WTC11 (cell line): ENCODE results near the gene PXN. TPM values are rescaled to one million over a fixed set of nuclear protein-coding genes. Genes with fewer than 3 reads are reported as not detected.

Source experiments
- ATAC-seq: fragments of 200-7000 bp; cut with Tn5 transposase; 2 replicates; pipeline ENCODE4 v1.10.0; 2021; ENCODE audit warnings: mild to moderate bottlenecking, moderate library complexity
- CTCF ChIA-PET: fragments of 300-600 bp; sonication (Branson Sonifier 250); formaldehyde crosslinking; loops from one replicate; lab custom pipeline; 2021; ENCODE audit warnings: antibody characterized with exemption; lab: Charles Lee
- POLR2A ChIA-PET: fragments of 350-600 bp; sonication (Branson Sonifier 250); formaldehyde crosslinking; loops from one replicate; lab custom pipeline; 2021; ENCODE audit warnings: antibody characterized with exemption; lab: Charles Lee
- DNase-seq: peaks from one replicate; pipeline ENCODE4 v3.0.0; 2021; ENCODE audit warnings: low spot score
- H3K27ac Mint-ChIP-seq: 2 replicates; pipeline ENCODE4 v1.8.0; 2021; ENCODE audit warnings: mixed read lengths
- H3K27me3 Mint-ChIP-seq: 2 replicates; pipeline ENCODE4 v1.8.0; 2021; ENCODE audit warnings: low read depth, mild to moderate bottlenecking, moderate library complexity, mixed read lengths
- H3K36me3 Mint-ChIP-seq: 2 replicates; pipeline ENCODE4 v1.8.0; 2021; ENCODE audit warnings: mixed read lengths
- H3K4me1 Mint-ChIP-seq: 2 replicates; pipeline ENCODE4 v1.8.0; 2022; ENCODE audit warnings: mixed read lengths
- H3K4me3 Mint-ChIP-seq: 2 replicates; pipeline ENCODE4 v1.8.0; 2021; ENCODE audit warnings: mild to moderate bottlenecking, moderate library complexity, mixed read lengths
- H3K9me3 Mint-ChIP-seq: 2 replicates; pipeline ENCODE4 v1.8.0; 2021; ENCODE audit warnings: mixed read lengths
- MXD4 ChIP-seq: fragments of 250-450 bp; sonication (Bioruptor Pico); IDR thresholded peaks from 2 replicates; pipeline ENCODE4 v1.8.0; 2021; ENCODE audit warnings: mild to moderate bottlenecking, moderate library complexity, borderline replicate concordance
- NFYB ChIP-seq: sonication (generic); formaldehyde crosslinking; conservative IDR thresholded peaks from 2 replicates; pipeline ENCODE4 v1.8.0; 2022; ENCODE audit warnings: low read depth, missing genetic modification reagents
- NR3C1 ChIP-seq: sonication (generic); formaldehyde crosslinking; conservative IDR thresholded peaks from 2 replicates; pipeline ENCODE4 v1.8.1; 2023; ENCODE audit warnings: low read depth, mild to moderate bottlenecking, missing genetic modification reagents
- RORB ChIP-seq: fragments of 250-450 bp; sonication (Bioruptor Pico); IDR thresholded peaks from 2 replicates; pipeline ENCODE4 v1.9.0; 2021; ENCODE audit warnings: mild to moderate bottlenecking
- SP1 ChIP-seq: sonication (generic); formaldehyde crosslinking; conservative IDR thresholded peaks from 2 replicates; pipeline ENCODE4 v1.8.1; 2022; ENCODE audit warnings: missing genetic modification reagents
- ZNF121 ChIP-seq: sonication (generic); formaldehyde crosslinking; IDR thresholded peaks from 2 replicates; pipeline ENCODE4 v1.8.0; 2023; ENCODE audit warnings: missing genetic modification reagents
- ZNF138 ChIP-seq: sonication (generic); formaldehyde crosslinking; conservative IDR thresholded peaks from 2 replicates; pipeline ENCODE4 v1.8.1; 2022; ENCODE audit warnings: mild to moderate bottlenecking, moderate library complexity, missing genetic modification reagents
- total RNA-seq: library from RNA; stranded (reverse); gene quantifications from 3 replicates; pipeline ENCODE4 v1.2.3, GENCODE V29; 2021
- TF ChIP-seq, protein P1 (sequence below): sonication (generic); formaldehyde crosslinking; IDR thresholded peaks from 2 replicates; pipeline ENCODE4 v1.8.1; 2023; ENCODE audit warnings: mild to moderate bottlenecking, missing genetic modification reagents
- TF ChIP-seq, protein P2 (sequence below): fragments of 250-450 bp; sonication (Bioruptor Pico); conservative IDR thresholded peaks from 2 replicates; pipeline ENCODE4 v1.9.0; 2021; ENCODE audit warnings: mild to moderate bottlenecking
- TF ChIP-seq, protein P3 (sequence below): sonication (generic); formaldehyde crosslinking; IDR thresholded peaks from 2 replicates; pipeline ENCODE4 v1.8.0; 2023; ENCODE audit warnings: mild to moderate bottlenecking, missing genetic modification reagents
- TF ChIP-seq, protein P4 (sequence below): sonication (generic); formaldehyde crosslinking; IDR thresholded peaks from 2 replicates; pipeline ENCODE4 v1.8.1; 2022; ENCODE audit warnings: mild to moderate bottlenecking, missing genetic modification reagents, moderate library complexity, borderline replicate concordance
- TF ChIP-seq, protein P5 (sequence below): sonication (generic); formaldehyde crosslinking; IDR thresholded peaks from 2 replicates; pipeline ENCODE4 v1.8.0; 2022; ENCODE audit warnings: mild to moderate bottlenecking, missing genetic modification reagents
- TF ChIP-seq, protein P6 (sequence below): sonication (generic); formaldehyde crosslinking; IDR thresholded peaks from 2 replicates; pipeline ENCODE4 v1.8.1; 2023; ENCODE audit warnings: mild to moderate bottlenecking, moderate library complexity, missing genetic modification reagents
- TF ChIP-seq, protein P7 (sequence below): sonication (generic); formaldehyde crosslinking; IDR thresholded peaks from 2 replicates; pipeline ENCODE4 v1.8.1; 2023; ENCODE audit warnings: mild to moderate bottlenecking, missing genetic modification reagents, moderate library complexity
- TF ChIP-seq, protein P8 (sequence below): sonication (generic); formaldehyde crosslinking; IDR thresholded peaks from 2 replicates; pipeline ENCODE4 v1.8.1; 2023; ENCODE audit warnings: mild to moderate bottlenecking, missing genetic modification reagents, borderline replicate concordance
- TF ChIP-seq, protein P9 (sequence below): fragments of 250-450 bp; sonication (Bioruptor Pico); IDR thresholded peaks from 2 replicates; pipeline ENCODE4 v2.1.2; 2022; ENCODE audit warnings: mild to moderate bottlenecking, moderate library complexity
- TF ChIP-seq, protein P10 (sequence below): sonication (generic); formaldehyde crosslinking; IDR thresholded peaks from 2 replicates; pipeline ENCODE4 v1.8.1; 2023; ENCODE audit warnings: mild to moderate bottlenecking, missing genetic modification reagents, moderate library complexity

PXN gene
- total RNA-seq, 1 experiment from 2014 or later = 132 TPM

DNA sequence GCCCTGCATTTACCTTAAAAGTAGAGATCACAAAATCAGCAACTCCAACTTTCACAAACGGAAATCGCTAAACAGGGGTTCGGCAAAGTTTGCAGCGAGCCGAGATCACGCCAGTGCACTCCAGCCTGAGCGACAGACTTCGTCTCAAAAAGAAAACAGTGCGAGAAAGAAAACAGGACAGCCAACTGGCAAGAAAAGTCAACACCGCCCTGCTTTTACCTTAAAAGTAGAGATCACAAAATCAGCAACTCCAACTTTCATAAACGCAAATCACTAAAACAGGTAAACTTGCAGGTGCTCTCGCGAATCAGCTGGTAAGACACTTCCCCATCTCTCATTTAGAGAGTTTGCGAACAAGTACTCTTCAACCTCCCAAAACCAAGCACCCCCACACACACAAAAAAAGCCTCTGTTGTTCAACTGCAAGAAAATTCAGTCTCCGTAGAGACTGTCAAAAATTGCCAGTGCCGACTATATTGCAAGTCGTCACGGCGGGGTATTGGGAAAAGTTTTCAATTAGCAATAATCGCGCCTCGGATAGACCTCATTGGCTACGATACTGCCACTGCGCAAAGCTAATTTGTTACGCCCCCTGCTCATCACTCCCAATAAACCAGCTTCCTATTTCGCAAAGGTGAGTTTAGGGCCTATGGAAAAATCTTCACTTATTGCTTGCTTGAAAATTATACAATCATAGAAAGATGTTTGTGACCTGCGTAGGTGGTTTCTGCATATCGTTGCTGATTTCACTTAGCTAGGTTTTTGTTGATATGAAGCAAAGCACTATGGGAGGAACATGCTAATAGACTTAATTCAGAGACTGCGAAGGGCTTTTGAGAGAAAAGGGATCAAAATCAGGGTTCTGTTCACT lies 27.4 kb upstream of the PXN start, which contains the start of gene RNU4-1:
RNU4-1 (minus strand) TSS at position 577 of the 871 bp plus-strand sequence.
- POLR2A ChIA-PET = interaction anchor here (0.5 to 4.5 kb wide), 15 partner anchors 9 to 1410 kb away, joined by 3 to 157 read pairs (median 6); partner anchors contain the start of genes PXN, RAB35, RPLP0 and SIRT4
- ATAC-seq (peak; percentile 58), DNase-seq (peak; percentile 62)
- Mint-ChIP-seq H3K36me3 (no peaks in the 10 kb centered on the region), H3K4me3 (no peak within 1 kb of the TSS), H3K27me3 (no peaks in the 10 kb centered on the region; the same call in 1 of the 2 replicates), H3K27ac (no peak within 1 kb of the TSS), H3K4me1 (peaks cover 9% of the 10 kb centered on the region), H3K9me3 (no peaks in the 10 kb centered on the region)
- CTCF ChIA-PET = interaction anchor here (0.6 to 6.2 kb wide), 8 partner anchors 10 to 165 kb away, joined by 3 to 145 read pairs (median 6); partner anchors contain the start of genes PXN and SIRT4
- TF ChIP-seq, protein P1, sequence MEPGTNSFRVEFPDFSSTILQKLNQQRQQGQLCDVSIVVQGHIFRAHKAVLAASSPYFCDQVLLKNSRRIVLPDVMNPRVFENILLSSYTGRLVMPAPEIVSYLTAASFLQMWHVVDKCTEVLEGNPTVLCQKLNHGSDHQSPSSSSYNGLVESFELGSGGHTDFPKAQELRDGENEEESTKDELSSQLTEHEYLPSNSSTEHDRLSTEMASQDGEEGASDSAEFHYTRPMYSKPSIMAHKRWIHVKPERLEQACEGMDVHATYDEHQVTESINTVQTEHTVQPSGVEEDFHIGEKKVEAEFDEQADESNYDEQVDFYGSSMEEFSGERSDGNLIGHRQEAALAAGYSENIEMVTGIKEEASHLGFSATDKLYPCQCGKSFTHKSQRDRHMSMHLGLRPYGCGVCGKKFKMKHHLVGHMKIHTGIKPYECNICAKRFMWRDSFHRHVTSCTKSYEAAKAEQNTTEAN (CRISPR knock-in tag) = no peak
- peak; percentile 50; the same call in 1 of the 2 replicates for TF ChIP-seq SP1 (CRISPR knock-in tag)
- TF ChIP-seq, protein P2, sequence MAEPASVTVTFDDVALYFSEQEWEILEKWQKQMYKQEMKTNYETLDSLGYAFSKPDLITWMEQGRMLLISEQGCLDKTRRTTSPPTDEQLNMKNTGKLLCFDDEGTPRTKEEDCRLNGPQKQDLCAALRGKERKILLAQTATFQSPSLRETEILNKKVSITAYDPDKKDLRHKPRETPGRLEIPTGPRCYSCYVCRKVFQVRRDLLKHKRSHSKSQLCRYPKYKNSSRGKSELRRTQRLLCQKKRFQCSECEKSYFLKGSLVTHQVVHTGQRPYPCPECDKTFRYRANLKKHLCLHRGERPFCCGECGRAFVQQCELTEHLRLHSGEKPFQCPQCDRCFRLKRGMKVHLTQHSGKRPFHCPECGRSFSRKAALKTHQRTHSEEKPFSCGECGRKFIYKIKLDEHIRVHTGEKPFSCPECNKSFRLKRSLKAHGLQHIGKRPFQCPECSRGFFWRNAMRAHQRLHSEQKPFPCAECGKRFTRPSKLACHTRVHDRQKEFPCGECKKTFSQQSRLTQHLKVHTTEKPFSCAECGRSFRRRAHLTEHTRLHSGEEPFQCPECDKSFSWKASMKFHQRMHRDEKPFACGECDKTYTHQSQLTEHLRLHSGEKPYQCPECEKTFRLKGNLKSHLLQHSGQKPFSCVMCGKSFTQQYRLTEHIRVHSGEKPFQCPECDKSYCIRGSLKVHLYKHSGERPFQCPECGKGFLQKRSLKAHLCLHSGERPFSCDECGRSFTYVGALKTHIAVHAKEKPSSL (CRISPR knock-in tag) = peak; percentile 96
- TF ChIP-seq ZNF138 (CRISPR knock-in tag) = no peak
- TF ChIP-seq NFYB = no peak; the same call in 1 of the 2 replicates
- TF ChIP-seq, protein P3, sequence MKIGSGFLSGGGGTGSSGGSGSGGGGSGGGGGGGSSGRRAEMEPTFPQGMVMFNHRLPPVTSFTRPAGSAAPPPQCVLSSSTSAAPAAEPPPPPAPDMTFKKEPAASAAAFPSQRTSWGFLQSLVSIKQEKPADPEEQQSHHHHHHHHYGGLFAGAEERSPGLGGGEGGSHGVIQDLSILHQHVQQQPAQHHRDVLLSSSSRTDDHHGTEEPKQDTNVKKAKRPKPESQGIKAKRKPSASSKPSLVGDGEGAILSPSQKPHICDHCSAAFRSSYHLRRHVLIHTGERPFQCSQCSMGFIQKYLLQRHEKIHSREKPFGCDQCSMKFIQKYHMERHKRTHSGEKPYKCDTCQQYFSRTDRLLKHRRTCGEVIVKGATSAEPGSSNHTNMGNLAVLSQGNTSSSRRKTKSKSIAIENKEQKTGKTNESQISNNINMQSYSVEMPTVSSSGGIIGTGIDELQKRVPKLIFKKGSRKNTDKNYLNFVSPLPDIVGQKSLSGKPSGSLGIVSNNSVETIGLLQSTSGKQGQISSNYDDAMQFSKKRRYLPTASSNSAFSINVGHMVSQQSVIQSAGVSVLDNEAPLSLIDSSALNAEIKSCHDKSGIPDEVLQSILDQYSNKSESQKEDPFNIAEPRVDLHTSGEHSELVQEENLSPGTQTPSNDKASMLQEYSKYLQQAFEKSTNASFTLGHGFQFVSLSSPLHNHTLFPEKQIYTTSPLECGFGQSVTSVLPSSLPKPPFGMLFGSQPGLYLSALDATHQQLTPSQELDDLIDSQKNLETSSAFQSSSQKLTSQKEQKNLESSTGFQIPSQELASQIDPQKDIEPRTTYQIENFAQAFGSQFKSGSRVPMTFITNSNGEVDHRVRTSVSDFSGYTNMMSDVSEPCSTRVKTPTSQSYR (CRISPR knock-in tag) = peak; percentile 74
- TF ChIP-seq NR3C1 = no peak
- TF ChIP-seq, protein P4, sequence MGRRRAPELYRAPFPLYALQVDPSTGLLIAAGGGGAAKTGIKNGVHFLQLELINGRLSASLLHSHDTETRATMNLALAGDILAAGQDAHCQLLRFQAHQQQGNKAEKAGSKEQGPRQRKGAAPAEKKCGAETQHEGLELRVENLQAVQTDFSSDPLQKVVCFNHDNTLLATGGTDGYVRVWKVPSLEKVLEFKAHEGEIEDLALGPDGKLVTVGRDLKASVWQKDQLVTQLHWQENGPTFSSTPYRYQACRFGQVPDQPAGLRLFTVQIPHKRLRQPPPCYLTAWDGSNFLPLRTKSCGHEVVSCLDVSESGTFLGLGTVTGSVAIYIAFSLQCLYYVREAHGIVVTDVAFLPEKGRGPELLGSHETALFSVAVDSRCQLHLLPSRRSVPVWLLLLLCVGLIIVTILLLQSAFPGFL = peak; percentile 91; the same call in 1 of the 2 replicates
- peak; percentile 82 for TF ChIP-seq RORB (CRISPR knock-in tag)
- TF ChIP-seq, protein P5, sequence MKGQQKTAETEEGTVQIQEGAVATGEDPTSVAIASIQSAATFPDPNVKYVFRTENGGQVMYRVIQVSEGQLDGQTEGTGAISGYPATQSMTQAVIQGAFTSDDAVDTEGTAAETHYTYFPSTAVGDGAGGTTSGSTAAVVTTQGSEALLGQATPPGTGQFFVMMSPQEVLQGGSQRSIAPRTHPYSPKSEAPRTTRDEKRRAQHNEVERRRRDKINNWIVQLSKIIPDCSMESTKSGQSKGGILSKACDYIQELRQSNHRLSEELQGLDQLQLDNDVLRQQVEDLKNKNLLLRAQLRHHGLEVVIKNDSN (CRISPR knock-in tag) = no peak; the same call in 1 of the 2 replicates
- no peak for TF ChIP-seq ZNF121 (CRISPR knock-in tag)
- TF ChIP-seq, protein P6, sequence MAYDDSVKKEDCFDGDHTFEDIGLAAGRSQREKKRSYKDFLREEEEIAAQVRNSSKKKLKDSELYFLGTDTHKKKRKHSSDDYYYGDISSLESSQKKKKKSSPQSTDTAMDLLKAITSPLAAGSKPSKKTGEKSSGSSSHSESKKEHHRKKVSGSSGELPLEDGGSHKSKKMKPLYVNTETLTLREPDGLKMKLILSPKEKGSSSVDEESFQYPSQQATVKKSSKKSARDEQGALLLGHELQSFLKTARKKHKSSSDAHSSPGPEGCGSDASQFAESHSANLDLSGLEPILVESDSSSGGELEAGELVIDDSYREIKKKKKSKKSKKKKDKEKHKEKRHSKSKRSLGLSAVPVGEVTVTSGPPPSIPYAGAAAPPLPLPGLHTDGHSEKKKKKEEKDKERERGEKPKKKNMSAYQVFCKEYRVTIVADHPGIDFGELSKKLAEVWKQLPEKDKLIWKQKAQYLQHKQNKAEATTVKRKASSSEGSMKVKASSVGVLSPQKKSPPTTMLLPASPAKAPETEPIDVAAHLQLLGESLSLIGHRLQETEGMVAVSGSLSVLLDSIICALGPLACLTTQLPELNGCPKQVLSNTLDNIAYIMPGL (CRISPR knock-in tag) = no peak
- TF ChIP-seq, protein P7, sequence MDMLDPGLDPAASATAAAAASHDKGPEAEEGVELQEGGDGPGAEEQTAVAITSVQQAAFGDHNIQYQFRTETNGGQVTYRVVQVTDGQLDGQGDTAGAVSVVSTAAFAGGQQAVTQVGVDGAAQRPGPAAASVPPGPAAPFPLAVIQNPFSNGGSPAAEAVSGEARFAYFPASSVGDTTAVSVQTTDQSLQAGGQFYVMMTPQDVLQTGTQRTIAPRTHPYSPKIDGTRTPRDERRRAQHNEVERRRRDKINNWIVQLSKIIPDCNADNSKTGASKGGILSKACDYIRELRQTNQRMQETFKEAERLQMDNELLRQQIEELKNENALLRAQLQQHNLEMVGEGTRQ (CRISPR knock-in tag) = no peak
- TF ChIP-seq, protein P8, sequence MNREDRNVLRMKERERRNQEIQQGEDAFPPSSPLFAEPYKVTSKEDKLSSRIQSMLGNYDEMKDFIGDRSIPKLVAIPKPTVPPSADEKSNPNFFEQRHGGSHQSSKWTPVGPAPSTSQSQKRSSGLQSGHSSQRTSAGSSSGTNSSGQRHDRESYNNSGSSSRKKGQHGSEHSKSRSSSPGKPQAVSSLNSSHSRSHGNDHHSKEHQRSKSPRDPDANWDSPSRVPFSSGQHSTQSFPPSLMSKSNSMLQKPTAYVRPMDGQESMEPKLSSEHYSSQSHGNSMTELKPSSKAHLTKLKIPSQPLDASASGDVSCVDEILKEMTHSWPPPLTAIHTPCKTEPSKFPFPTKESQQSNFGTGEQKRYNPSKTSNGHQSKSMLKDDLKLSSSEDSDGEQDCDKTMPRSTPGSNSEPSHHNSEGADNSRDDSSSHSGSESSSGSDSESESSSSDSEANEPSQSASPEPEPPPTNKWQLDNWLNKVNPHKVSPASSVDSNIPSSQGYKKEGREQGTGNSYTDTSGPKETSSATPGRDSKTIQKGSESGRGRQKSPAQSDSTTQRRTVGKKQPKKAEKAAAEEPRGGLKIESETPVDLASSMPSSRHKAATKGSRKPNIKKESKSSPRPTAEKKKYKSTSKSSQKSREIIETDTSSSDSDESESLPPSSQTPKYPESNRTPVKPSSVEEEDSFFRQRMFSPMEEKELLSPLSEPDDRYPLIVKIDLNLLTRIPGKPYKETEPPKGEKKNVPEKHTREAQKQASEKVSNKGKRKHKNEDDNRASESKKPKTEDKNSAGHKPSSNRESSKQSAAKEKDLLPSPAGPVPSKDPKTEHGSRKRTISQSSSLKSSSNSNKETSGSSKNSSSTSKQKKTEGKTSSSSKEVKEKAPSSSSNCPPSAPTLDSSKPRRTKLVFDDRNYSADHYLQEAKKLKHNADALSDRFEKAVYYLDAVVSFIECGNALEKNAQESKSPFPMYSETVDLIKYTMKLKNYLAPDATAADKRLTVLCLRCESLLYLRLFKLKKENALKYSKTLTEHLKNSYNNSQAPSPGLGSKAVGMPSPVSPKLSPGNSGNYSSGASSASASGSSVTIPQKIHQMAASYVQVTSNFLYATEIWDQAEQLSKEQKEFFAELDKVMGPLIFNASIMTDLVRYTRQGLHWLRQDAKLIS (CRISPR knock-in tag) = peak; percentile 72; the same call in 1 of the 2 replicates
- TF ChIP-seq MXD4 (CRISPR knock-in tag) = no peak
- TF ChIP-seq, protein P9, sequence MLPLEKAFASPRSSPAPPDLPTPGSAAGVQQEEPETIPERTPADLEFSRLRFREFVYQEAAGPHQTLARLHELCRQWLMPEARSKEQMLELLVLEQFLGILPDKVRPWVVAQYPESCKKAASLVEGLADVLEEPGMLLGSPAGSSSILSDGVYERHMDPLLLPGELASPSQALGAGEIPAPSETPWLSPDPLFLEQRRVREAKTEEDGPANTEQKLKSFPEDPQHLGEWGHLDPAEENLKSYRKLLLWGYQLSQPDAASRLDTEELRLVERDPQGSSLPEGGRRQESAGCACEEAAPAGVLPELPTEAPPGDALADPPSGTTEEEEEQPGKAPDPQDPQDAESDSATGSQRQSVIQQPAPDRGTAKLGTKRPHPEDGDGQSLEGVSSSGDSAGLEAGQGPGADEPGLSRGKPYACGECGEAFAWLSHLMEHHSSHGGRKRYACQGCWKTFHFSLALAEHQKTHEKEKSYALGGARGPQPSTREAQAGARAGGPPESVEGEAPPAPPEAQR (CRISPR knock-in tag) = no peak
- TF ChIP-seq, protein P10, sequence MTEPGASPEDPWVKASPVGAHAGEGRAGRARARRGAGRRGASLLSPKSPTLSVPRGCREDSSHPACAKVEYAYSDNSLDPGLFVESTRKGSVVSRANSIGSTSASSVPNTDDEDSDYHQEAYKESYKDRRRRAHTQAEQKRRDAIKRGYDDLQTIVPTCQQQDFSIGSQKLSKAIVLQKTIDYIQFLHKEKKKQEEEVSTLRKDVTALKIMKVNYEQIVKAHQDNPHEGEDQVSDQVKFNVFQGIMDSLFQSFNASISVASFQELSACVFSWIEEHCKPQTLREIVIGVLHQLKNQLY (CRISPR knock-in tag) = no peak; the same call in 1 of the 2 replicates
